Tibial nerve (tissue), 4 donors: ENCODE measurements around the gene COA1.

Experiments
- EP300 ChIP-seq, 2 donors: sonication (generic); formaldehyde crosslinking; IDR thresholded peaks; one replicate each; pipeline ENCODE4 v1.6.1; 2017; ENCODE audit warnings: antibody characterized with exemption in 2 of 2, mild to moderate bottlenecking in 1 of 2
- POLR2A ChIP-seq, 2 donors: fragments of 450-650 bp; IDR thresholded peaks; one replicate each; pipeline ENCODE4 v1.6.1; 2017; ENCODE audit warnings: antibody characterized with exemption in 2 of 2, mild to moderate bottlenecking in 2 of 2, moderate library complexity in 2 of 2
- TF ChIP-seq, protein P1 (sequence below), 5 experiments: fragments of 200-600 bp in 3 of 5; fragments of 450-650 bp in 2 of 5; sonication (generic) in 3 of 5; IDR thresholded peaks; one replicate each; pipeline ENCODE4 v1.5.1; 2016 to 2019; ENCODE audit warnings: antibody characterized with exemption in 5 of 5, mild to moderate bottlenecking in 3 of 5, moderate library complexity in 2 of 5

DNA sequence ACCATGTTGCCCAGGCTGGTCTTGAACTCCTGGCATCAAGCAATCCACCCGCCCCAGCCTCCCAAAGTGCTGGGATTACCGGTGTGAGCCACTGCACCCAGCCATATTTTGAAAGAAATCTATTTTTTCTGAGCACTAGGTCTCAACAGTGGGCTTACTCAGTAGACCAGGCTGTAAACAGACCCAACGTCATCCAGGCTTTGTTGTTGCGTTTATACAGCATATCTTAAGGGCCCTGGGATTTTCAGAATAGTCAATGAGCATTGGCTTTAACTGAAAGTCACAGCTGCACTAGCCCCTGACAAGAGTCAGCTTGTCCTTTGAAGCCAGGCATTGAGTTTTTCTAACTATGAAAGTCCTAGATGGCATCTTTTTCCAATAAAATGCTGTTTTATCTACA lies 96.6 kb downstream of the COA1 start:
- TF ChIP-seq, protein P1, sequence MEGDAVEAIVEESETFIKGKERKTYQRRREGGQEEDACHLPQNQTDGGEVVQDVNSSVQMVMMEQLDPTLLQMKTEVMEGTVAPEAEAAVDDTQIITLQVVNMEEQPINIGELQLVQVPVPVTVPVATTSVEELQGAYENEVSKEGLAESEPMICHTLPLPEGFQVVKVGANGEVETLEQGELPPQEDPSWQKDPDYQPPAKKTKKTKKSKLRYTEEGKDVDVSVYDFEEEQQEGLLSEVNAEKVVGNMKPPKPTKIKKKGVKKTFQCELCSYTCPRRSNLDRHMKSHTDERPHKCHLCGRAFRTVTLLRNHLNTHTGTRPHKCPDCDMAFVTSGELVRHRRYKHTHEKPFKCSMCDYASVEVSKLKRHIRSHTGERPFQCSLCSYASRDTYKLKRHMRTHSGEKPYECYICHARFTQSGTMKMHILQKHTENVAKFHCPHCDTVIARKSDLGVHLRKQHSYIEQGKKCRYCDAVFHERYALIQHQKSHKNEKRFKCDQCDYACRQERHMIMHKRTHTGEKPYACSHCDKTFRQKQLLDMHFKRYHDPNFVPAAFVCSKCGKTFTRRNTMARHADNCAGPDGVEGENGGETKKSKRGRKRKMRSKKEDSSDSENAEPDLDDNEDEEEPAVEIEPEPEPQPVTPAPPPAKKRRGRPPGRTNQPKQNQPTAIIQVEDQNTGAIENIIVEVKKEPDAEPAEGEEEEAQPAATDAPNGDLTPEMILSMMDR (IDR thresholded peaks at IDR 0.05): no peak
- TF ChIP-seq EP300 (IDR thresholded peaks at IDR 0.05) (no peak), POLR2A (IDR thresholded peaks at IDR 0.05) (no peak)
